Ammon's horn (tissue), 1 donor: ENCODE results near the gene DNAH17.

Experiments
- DNase-seq: peaks from one replicate; pipeline ENCODE4 v3.0.0-alpha.2; 2016; ENCODE audit warnings: low spot score

Gene DNAH17, protein sequence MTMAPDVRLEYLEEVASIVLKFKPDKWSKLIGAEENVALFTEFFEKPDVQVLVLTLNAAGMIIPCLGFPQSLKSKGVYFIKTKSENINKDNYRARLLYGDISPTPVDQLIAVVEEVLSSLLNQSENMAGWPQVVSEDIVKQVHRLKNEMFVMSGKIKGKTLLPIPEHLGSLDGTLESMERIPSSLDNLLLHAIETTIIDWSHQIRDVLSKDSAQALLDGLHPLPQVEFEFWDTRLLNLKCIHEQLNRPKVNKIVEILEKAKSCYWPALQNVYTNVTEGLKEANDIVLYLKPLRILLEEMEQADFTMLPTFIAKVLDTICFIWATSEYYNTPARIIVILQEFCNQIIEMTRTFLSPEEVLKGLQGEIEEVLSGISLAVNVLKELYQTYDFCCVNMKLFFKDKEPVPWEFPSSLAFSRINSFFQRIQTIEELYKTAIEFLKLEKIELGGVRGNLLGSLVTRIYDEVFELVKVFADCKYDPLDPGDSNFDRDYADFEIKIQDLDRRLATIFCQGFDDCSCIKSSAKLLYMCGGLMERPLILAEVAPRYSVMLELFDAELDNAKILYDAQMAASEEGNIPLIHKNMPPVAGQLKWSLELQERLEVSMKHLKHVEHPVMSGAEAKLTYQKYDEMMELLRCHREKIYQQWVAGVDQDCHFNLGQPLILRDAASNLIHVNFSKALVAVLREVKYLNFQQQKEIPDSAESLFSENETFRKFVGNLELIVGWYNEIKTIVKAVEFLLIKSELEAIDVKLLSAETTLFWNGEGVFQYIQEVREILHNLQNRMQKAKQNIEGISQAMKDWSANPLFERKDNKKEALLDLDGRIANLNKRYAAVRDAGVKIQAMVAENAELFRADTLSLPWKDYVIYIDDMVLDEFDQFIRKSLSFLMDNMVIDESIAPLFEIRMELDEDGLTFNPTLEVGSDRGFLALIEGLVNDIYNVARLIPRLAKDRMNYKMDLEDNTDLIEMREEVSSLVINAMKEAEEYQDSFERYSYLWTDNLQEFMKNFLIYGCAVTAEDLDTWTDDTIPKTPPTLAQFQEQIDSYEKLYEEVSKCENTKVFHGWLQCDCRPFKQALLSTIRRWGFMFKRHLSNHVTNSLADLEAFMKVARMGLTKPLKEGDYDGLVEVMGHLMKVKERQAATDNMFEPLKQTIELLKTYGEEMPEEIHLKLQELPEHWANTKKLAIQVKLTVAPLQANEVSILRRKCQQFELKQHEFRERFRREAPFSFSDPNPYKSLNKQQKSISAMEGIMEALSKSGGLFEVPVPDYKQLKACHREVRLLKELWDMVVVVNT (N-terminal part only)

DNA sequence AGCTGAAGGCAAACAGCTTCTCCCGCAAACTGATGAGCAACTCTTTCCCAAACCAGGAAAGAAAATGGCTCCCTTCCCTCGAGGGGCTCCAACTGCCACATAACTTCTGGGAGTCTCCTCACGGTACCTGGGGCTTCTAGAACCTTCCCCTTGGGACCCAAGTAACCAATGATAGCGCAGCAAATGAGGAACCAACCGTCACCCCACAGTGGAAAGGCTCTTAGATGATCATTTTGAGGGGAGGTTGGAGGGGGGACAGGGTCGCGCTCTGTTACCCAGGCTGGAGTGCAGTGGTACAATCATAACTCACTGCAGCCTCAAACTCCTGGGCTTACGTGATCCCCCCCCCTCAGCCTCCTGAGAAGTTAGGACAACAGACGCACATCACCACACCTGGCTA lies at the start of gene DNAH17:
DNAH17 (minus strand) TSS at position 101 of the 400 bp plus-strand sequence. CDS start 2,339 bp downstream, outside the sequence.
- no peak for DNase-seq

DNA sequence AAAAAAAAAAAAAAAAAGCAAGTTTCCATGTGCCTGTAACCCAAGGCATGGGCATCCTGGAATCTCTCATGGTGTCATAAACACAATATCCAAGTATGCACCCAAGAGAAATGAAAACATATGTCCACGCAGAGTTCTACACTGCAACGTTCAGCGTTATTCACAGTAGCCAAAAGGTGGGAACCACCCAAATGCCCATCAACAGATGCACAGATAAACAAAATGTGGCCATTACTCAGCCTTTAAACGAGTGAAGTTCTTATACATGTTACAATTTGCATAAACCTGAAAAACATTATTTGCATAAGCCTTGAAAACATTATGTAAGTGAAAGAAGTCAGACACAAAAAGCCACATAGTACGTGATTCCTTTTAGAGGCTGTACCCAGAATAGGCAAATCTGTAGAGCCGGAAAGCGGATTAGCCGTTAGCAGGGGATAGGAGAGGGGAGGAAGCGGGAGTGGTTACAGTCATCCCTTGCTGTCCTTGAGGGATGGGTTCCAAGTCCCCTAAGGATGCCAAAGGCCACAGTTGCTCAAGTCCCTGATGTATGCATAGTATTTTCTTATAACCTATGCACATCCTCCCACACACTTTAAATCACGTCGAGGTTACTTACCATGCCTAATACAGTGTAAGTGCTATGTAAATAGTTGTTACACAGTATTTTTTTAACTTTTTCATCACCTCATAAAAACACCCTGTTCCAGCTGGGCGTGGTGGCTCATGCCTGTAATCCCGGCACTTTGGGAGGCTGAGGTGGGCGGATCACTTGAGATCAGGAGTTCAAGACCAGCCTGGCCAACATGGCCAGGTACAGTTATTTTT lies 47.3 kb upstream of the DNAH17 start:
- DNase-seq = no peak

DNA sequence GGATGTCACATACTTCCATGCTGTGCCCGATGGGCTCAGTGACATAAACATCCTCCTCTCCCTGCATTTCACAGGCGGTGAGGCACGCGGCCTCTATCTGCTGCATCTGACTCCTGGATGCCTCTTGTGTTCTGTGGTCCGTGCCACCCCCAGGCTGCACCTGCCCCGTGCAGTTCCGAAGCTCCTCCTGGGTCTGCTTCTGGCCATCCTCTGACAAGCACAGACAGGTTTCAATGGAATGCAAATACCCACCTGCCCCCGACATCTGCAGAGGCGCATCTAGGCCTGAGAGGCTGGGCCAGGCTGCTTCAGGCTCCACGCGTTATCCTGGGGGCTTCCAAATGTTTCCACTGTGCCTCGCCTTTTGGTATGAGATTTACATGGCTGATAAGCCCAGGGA lies 46.3 kb upstream of the DNAH17 start:
- no peak for DNase-seq

DNA sequence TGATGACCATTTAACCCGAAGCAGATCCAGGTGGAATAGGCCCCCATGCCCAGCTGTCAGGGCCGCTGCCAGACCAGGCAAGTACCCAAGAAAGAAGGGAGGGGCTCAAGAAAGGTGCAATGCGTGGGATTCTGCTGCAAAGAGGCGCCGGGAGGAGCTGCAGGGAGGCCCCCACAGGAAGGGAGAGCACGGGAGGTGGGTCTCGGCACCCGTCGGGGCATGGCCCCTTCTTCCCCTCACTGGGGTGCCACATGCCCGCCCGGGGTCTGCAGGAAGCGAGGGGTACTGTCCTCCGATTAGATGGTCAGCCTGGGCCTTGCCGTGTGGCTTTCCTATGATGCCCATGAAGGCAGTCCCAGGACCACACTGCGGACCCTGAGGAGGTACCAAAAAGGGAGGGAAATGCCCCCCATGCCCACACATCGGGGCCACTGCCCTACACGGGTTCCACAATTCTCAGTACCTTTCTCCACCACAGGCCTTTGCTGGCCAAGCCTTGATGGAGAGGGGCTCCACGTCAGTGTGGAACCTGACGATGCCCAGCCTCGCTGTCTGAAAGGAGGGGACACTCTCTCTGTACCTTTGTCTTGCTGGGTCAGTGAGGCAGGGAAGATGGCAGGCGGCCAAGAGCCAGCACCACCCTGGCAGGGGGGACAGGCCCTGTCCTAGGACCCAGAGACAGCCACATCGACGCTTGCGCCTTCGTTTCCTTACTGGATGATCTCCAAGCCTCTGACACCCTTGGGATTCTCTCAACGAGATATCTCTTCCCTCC lies 45.5 kb upstream of the DNAH17 start:
- no peak for DNase-seq

DNA sequence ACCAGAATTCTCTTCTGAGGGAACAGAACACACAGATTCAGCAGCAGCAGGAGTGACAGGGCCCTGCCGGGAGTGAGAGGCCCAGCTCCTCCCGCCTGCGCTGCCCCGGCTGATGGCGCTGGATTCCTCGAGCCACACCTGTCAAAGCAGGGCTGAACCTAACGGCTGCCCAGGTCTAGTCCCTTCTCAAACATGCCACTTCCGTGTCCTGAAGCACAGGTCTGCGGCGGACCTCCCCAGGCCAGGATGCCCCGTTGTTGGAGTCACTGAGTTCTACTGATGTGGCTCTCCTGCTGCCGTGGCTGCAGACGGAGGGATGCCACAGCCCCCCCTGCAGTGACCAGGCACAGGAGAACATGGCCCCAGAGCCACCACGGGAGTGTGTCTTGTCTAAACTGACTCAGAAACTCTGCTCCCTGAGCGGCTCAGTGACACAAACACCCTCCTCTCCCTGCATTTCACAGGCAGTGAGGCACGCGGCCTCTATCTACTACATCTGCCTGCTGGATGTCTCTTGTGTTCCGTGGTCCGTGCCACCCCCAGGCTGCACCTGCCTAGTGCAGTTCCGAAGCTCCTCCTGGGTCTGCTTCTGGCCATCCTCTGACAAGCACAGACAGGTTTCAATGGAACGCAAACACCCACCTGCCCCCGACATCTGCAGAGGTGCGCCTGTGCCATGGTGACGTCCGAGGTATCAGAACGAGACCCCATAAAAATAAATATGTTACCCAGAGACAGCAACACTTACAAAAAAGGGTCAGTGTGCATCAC lies 44.7 kb upstream of the DNAH17 start:
- DNase-seq = no peak

DNA sequence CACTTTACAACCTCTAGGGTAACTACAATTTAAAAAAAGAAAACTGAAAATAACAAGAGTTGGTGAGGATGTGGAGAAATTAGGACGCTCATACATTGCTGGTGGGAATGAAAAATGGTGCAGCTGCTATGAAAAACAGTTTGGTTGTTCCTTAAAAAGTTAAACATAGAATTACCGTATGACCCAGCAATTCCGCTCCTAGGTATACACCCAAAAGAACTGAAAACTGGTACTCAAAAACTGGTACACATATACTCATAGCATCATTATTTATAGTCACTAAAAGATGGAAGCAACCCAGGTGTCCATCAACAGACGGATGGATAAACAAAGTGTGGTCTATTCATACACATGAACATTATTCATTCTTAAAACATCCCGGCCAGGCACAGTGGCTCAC lies 42.9 kb upstream of the DNAH17 start:
- DNase-seq = no peak

DNA sequence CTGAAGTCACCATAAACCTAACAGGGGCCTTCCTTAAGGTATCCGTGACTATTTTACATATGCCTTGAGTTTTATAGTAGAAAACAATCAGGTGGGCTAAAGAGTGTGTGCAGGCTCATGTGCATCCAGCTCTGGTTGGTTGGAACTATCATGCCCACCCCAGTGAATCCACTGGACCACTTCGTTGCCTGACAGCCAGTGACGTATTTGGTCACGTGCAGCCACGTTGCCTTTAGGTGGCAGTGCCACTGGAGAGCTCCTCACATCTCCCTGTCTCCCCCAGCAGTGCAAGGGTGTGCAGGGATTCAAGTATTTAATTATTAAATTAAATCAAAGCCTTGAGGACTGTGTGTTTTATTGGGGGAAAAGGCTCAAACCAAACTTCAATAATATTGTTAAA lies 42.1 kb upstream of the DNAH17 start:
- DNase-seq = no peak

DNA sequence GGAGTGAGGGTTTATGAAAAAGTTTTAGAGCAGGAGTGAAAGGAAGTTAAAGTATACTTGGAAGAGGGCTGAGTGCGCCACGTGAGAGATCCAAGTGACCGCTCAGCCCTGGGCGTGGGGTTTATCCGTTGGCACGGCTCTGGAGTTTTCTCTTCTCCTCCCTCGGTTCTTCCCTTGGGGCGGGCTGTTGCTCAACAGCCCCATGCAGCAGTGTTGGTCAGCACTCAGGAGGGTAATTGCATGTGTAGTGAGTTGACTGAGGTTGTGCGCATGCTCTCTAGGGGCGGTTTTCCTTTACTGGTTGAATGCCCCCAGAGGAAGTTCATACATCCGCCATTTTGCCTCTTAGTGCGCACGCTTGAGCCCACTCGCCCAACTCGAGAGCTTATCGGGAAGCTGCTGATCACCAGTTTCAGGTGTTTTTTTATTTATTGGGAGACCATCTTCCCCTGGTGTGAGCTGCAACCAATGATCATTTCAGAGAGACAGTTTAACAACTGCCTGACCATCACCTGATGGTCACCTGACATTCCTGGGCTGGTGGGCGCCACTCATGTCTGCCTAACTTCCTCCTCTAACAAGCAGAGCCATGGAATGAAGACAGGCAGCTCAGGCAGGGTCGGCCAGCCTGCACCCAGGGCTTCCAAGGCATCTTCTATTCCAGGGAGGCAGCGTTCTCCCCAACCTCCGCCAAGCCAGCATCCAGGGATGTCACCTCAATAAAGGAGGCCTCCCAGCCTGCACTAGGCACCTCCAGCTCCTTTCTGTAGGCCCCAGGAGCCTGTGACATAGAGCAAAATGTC lies 41.3 kb upstream of the DNAH17 start:
- DNase-seq = no peak

DNA sequence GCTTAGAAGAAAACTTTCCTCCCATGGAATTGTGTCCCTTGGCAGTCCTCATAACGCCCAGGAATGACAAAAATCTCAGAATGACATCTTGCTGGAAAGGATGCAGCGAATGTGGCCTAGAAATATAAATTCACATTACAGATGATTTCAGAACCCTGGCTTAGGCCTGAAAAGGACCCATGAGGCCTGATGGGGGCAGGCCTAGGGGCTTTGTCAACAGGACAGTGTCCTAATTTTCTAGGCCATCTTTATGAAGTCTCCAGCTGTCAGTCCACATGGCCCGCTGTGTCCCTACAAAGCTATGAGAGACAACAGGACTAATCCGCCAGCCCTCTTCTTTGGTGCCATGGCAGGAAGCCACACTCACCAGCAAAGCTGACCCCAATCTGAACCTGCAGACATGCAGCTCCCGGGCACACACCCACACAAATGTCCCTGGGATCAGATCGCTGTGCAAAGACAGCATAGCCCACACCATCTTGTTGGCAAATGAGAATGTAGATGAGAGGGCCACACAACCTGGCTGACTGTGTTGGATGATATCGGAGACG lies 40.4 kb upstream of the DNAH17 start:
- no peak for DNase-seq

DNA sequence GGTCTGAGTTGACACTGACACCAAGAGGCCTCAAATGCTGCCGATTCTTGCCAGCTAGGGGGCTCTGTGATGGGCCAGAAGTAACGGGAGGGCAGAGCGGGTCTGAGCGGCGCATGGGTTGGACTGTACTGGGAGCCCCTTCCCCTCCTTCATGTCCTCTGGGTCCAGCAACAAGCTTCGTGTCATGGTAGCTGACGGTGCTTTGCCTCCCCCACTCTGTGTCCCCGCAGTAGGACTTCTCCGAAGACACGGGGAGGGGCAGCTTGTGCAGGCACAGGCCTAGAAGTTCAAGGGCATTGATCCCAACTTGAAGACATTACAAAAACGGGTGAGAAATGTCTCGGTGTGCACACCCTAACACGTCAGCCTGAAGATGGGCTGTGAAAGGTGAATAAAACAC lies 39.8 kb upstream of the DNAH17 start:
- DNase-seq = no peak

DNA sequence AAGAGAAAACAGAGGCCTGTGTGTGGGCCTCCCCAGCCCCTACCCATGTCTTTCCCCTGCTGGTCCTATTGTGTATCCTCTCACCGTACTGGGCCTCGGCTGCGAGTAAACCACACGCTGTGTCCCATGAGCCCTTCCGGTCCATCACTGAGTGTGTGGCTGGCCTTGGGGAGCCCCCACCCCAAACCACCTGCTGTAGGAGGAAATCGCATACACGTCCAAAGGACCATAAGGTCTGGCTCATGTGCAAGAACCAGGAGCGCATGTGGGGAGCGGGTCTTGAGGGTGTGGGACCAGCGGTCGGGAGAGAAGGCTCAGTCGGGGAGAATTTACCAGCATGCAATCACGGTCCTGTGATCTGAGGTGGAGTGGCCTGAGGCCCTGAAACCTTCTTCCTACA lies 38.4 kb upstream of the DNAH17 start:
- DNase-seq = no peak

DNA sequence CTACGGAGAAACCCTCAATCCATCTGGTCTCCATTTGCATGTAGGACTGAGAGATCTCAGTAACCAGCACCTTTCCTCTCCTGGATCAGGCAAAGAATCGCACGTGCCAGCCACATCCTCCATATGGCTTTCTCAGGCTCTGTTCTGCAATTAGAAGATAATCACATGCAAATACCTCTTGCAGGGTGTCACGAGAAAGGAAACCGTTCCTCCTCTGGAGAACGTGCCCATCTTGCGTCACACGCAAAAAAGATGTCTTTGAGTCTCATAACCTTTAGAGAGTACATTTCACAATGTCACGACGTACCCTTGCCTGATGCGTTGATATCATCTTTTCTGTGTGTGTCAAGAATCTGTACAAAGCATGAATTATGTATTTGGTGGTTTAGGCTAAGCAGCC lies 36.2 kb upstream of the DNAH17 start:
- DNase-seq = no peak

DNA sequence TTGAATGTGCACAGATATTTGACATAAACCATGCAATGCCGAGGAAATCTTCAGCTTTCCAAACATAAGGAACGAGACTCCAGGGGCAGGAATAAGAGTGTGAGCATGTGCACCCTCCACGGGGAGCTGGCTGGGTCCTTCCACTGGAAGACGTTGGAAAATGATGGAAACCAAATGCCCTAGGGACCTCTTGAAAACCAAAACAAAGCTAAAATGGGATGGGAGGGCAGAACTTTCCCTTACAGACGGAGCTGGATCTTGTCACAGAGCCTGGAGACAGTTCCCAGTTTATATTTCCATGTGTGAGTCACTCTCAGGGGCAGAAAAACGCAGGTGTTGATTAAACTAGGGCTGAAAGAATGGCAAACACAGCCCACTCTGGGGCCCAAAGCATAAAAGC lies 34.4 kb upstream of the DNAH17 start:
- DNase-seq = no peak

DNA sequence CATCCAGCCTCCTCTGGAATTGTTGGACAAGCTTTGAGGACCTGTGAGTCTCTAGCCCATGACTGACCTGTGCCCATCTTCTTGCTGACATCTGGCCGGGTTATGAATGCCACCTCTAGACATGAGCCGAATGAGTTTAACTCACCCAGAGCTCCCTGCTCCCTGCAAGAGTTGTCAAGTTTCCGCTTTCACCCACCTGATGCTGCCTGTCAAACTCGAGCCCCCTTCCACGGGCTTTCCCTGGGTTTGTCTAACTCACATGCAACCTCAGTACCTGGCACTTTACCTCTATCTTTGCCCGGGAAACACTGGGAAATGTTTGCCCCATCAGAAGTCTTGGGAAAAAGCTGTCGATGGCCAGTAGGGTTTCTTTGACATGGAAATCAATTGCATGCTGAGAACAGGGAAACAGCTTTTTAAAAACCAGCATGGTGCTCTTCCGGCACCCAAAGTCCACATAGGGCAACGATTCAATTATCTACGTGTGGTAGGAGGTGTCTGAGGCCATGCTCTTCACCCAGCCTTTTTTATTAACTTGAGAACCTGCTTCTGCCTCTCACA lies 33.8 kb upstream of the DNAH17 start:
- no peak for DNase-seq

DNA sequence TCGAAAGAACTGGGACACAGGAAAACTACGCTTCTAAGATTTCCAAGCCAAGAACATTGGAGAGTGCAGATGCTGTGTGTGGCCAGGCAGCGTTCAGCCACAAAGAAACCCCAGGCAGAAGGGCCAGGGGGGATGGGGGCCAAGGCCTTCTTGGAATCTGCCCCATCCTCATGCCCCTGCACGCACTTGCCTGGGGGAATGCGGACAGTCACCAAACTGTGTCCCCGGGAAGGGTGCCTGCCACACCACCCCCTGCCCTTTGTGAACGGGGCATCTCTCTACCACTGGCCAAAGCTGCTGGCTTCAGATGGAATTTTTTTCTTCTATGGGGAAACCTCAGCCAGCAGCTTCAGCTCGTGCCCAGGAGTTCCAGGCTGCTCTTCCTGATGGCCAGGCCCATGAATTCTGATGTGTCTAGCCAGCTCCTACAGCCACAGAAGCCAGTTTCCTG lies 32.0 kb upstream of the DNAH17 start:
- DNase-seq = peak; percentile 40

DNA sequence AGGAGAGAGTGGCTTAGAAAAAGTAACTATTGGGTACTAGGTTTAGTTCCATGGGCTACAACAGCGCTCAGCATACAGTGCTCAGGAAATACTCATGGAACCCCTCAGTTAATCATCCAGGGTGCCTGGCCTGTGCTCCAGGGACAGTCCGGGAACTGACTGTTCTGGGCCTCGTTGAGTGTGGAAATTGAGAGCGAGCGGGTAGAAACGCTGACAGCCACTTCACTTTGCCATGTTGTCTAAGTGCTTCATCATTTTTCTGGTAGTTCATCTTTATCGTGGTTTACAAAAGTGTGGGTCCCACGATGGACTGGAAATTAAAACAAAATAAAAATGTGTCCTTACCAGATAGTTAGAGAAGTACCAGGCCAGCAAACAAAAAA lies 31.6 kb upstream of the DNAH17 start:
- no peak for DNase-seq

DNA sequence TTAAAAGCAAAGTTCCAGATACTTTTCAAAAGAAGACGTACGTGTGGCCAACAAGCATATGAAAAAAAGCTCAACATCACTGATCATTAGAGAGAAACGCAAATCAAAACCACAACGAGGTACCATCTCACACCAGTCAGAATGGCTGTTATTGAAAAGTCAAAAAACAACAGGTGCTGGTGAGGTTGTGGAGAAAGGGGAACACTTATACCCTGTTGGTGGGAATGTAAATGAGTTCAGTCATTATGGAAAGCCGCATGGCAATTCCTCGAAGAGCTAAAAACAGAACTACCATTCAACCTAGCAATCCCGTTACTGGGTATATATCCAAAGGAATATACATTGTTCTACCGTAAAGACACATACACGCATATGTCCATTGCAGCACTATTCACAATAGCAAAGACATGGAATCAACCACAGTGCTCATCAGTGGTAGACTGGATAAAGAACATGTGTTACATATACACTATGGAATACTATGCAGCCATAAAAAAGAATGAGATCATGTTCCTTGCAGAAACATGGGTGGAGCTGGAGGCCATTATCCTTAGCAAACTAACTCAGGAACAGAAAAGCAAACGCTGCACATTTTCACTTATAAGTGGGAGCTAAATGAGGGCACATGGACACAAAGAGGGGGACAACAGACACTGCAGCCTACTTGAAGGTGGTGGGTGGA lies 31.1 kb upstream of the DNAH17 start:
- no peak for DNase-seq

DNA sequence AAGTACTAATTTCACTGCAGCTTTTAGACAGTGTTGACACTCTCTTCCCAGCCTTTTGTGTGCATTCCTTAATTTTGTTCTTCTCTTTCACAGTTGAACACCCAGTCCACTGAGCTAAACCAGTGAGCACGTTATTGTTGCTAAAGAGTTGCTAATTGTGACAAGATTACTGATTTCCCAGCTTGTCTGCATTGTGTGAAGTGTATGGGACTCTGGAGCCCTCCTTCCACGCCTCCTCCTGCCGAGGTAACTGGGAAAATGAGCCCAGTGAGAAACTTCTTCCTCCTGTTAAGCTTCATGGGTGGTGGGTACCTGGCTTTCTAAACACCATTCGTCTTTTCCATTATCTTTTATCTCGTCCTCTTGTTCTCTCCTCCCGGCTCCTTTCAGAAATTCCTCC lies 29.8 kb upstream of the DNAH17 start:
- DNase-seq = no peak
